NCI-H146 treated with DMSO at 0.1 percent for 48 hours (cell line): ENCODE data around the gene GOLGA8K.
"Not testable (repeated sequence)": the region's sequence is repeated elsewhere in the genome, so short reads cannot be mapped to it uniquely, and the experiment has no call there.

ENCODE experiments used
- DNase-seq: peaks from one replicate; lab custom pipeline; 2025; ENCODE audit not compliant: unreplicated experiment; lab: John Stamatoyannopoulos, UW

Gene GOLGA8K

GRCh38 chr15:32403192-32403591 lies at the start of gene GOLGA8K:
TSS of gene GOLGA8K (minus strand) at chr15:32403292. CDS start at chr15:32403194, 98 bp downstream.
- not testable (repeated sequence) for DNase-seq

- not testable (repeated sequence) for DNase-seq
Measured at GRCh38 chr15:32440445-32440977, 37.4 kb upstream of the GOLGA8K start.

- DNase-seq, result not testable (repeated sequence)
Measured at GRCh38 chr15:32434102-32434963, 31.2 kb upstream of the GOLGA8K start.

GRCh38 chr15:32427635-32428034 lies 24.5 kb upstream of the GOLGA8K start:
- DNase-seq, result not testable (repeated sequence)

- not testable (repeated sequence) for DNase-seq
Measured at GRCh38 chr15:32426511-32426910, 23.4 kb upstream of the GOLGA8K start.

GRCh38 chr15:32407903-32408302 lies 4.8 kb upstream of the GOLGA8K start:
- DNase-seq, result not testable (repeated sequence)

GRCh38 chr15:32396522-32396921 lies 6.6 kb downstream of the GOLGA8K start:
- not testable (repeated sequence) for DNase-seq

GRCh38 chr15:32394745-32395144 lies 8.3 kb downstream of the GOLGA8K start:
- DNase-seq, result not testable (repeated sequence)

- not testable (repeated sequence) for DNase-seq
Measured at GRCh38 chr15:32388050-32388648, 14.9 kb downstream of the GOLGA8K start.

GRCh38 chr15:32385823-32386495 lies 17.1 kb downstream of the GOLGA8K start:
- DNase-seq, result not testable (repeated sequence)

- DNase-seq, result not testable (repeated sequence)
Measured at GRCh38 chr15:32374185-32374584, 28.9 kb downstream of the GOLGA8K start.

GRCh38 chr15:32373707-32374106 lies 29.4 kb downstream of the GOLGA8K start:
- DNase-seq, result not testable (repeated sequence)

- DNase-seq, result not testable (repeated sequence)
Measured at GRCh38 chr15:32372075-32372474, 31.0 kb downstream of the GOLGA8K start.

GRCh38 chr15:32370526-32370925 lies 32.6 kb downstream of the GOLGA8K start:
- not testable (repeated sequence) for DNase-seq

GRCh38 chr15:32370064-32370463 lies 33.0 kb downstream of the GOLGA8K start:
- not testable (repeated sequence) for DNase-seq

GRCh38 chr15:32366492-32366891 lies 36.6 kb downstream of the GOLGA8K start:
- DNase-seq, result not testable (repeated sequence)

- DNase-seq, result not testable (repeated sequence)
Measured at GRCh38 chr15:32365955-32366354, 37.1 kb downstream of the GOLGA8K start.

GRCh38 chr15:32364944-32365343 lies 38.1 kb downstream of the GOLGA8K start:
- not testable (repeated sequence) for DNase-seq

GRCh38 chr15:32363449-32363848 lies 39.6 kb downstream of the GOLGA8K start:
- not testable (repeated sequence) for DNase-seq

GRCh38 chr15:32361662-32362061 lies 41.4 kb downstream of the GOLGA8K start:
- DNase-seq, result not testable (repeated sequence)

GRCh38 chr15:32358462-32358861 lies 44.6 kb downstream of the GOLGA8K start:
- not testable (repeated sequence) for DNase-seq
